ENCODE data around the gene TBC1D25. TPM values are rescaled to one million over a fixed set of nuclear protein-coding genes. Genes with fewer than 3 reads are reported as not detected.
A peak's percentile ranks its signal among the peaks of the same experiment; 100 is the strongest.

TBC1D25 gene
- total and polyA plus RNA-seq, 2 experiments from 2014 or later: 17.5 to 18.1 TPM

DNA sequence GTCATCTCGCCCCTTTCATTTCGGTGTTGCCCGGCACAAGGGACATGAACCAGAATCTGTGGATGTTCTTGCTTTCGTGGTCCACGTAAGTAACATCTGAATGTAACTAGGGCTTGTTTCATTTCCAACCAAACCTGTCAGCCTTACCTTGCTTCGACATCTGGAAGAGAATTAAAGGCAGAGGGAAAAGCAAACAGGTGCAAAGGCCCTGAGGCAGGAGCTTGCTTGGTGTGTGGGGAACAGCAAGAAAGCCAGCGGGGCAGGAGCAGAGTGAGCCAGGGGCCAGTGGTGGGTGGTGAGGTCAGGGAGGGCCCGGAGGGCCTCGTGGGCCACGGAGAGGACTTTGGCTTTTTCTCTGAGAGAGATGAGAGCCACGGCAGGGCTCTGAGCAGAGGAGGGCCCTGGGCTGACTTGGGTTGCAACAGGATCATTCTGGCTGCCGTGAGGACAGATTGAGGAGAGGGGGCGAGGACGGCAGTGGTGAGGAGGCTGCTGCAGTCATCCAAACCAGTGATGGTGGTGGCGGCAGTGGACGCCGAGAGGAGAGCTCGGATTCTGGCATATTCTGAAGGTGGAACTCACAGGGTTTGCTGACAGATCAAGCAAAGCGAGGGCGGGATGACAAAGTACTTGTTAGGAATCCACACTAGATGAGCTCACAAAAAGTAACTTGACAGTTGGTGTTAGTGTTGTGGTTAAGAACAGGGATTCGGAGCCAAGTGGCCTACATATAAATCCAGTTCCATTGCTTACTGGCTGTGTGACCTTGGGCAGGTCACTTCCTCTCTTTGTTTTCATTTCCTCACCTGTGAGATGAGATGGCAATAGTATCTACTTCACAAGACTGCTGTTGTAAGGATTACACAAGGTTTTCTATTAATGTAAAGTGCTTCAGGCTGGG is 50.9 kb downstream of the TBC1D25 start:
- DNase-seq (ENCODE audit: low read depth in 1 of 2, low spot score in 1 of 2): peak in 1 of 2 donors; percentile 55
- Histone ChIP-seq H3K4me1 (ENCODE audit: low read depth) (no peaks in the 10 kb centered on the region), H3K4me3 (no peak overlapping the region), H3K36me3 (no peaks in the 10 kb centered on the region), H3K27me3 (no peaks in the 10 kb centered on the region), H3K9me3 (ENCODE audit: low read depth) (no peaks in the 10 kb centered on the region), H3K27ac (no peak overlapping the region)
- TF ChIP-seq, protein P1, sequence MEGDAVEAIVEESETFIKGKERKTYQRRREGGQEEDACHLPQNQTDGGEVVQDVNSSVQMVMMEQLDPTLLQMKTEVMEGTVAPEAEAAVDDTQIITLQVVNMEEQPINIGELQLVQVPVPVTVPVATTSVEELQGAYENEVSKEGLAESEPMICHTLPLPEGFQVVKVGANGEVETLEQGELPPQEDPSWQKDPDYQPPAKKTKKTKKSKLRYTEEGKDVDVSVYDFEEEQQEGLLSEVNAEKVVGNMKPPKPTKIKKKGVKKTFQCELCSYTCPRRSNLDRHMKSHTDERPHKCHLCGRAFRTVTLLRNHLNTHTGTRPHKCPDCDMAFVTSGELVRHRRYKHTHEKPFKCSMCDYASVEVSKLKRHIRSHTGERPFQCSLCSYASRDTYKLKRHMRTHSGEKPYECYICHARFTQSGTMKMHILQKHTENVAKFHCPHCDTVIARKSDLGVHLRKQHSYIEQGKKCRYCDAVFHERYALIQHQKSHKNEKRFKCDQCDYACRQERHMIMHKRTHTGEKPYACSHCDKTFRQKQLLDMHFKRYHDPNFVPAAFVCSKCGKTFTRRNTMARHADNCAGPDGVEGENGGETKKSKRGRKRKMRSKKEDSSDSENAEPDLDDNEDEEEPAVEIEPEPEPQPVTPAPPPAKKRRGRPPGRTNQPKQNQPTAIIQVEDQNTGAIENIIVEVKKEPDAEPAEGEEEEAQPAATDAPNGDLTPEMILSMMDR (IDR thresholded peaks at IDR 0.05; ENCODE audit: low read depth, low read length): no peak

DNA sequence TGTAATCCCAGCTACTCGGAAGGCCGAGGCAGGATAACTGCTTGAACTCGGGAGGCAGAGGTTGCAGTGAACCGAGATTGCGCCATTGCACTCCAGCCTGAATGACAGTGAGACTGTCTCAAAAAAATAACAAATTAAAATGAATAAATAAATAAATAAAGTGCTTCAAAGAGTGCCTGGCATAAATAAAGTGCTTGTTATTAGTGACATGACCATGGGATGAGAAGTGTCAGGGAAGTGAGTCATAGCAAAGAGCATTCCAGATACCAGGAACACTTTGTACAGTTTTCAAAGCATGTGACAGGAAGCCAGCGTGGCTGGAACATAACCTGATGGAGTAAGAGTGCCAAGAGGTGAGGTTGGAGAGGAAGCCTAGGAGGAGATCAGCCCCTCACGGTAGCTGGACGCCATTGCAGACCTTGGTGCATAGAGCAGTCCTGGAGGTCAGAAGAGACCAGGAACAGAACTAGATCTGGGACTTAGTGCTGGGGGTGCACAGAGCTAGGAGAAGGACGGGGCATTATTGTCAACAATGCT is 51.8 kb downstream of the TBC1D25 start:
- no peak overlapping the region for H3K27ac ChIP-seq
- H3K36me3 ChIP-seq: no peaks in the 10 kb centered on the region
- no peak overlapping the region for H3K4me3 ChIP-seq
- no peaks in the 10 kb centered on the region for H3K4me1 ChIP-seq (ENCODE audit: low read depth)
- TF ChIP-seq, protein P1 (IDR thresholded peaks at IDR 0.05; ENCODE audit: low read depth, low read length): peak; percentile 42
- DNase-seq (ENCODE audit: low read depth in 1 of 2, low spot score in 1 of 2): peak in 1 of 2 donors; percentile 90
- no peaks in the 10 kb centered on the region for H3K27me3 ChIP-seq
- H3K9me3 ChIP-seq (ENCODE audit: low read depth): no peaks in the 10 kb centered on the region

DNA sequence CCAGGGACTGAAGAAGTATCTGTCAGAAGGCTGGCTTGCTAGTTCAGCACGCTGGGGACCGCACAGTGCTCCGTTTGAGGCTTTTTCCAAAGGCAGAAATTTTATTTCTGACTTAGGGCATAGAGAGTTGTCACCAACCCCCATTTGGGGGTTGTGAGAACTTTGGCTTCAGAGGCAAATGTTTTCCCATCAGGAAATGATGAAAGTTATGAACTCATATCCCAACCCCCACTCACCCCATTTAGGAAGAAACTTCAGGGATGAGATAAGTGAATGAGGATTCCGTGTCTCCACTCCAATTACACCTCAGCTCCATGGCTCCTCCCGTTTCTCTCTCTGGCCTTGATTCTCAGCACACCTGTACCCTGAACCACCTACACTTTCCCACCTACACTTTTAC is 53.5 kb downstream of the TBC1D25 start:
- Histone ChIP-seq H3K27ac (no peak overlapping the region), H3K9me3 (ENCODE audit: low read depth) (no peaks in the 10 kb centered on the region), H3K4me1 (ENCODE audit: low read depth) (no peaks in the 10 kb centered on the region), H3K27me3 (no peaks in the 10 kb centered on the region), H3K4me3 (no peak overlapping the region), H3K36me3 (no peaks in the 10 kb centered on the region)
- TF ChIP-seq, protein P1 (IDR thresholded peaks at IDR 0.05; ENCODE audit: low read depth, low read length): no peak
- DNase-seq (ENCODE audit: low read depth in 1 of 2, low spot score in 1 of 2): peak in 1 of 2 donors; percentile 76

DNA sequence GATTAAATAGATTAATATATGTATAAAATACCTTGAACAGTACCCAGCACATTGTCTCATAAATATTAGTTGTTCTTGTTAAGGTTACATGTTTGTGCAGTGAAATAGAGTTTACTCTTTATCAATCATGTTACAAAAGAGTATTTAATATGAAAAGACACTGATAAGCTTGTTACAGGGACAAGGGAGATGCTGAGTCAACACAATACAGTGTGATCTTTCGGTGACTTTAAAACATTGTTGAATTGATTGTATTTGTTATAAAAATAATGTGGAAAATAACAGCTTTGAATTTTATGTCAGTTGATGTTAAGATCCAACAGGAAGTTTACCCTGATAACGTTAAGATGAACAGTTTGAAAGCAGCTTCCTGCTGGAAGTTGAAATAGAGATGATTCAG is 56.4 kb downstream of the TBC1D25 start:
- Histone ChIP-seq H3K9me3 (ENCODE audit: low read depth) (no peaks in the 10 kb centered on the region), H3K4me3 (no peak overlapping the region), H3K36me3 (no peaks in the 10 kb centered on the region), H3K27me3 (no peaks in the 10 kb centered on the region), H3K4me1 (ENCODE audit: low read depth) (no peaks in the 10 kb centered on the region), H3K27ac (no peak overlapping the region)
- DNase-seq (ENCODE audit: low read depth in 1 of 2, low spot score in 1 of 2): no peak
- TF ChIP-seq, protein P1 (IDR thresholded peaks at IDR 0.05; ENCODE audit: low read depth, low read length): no peak

DNA sequence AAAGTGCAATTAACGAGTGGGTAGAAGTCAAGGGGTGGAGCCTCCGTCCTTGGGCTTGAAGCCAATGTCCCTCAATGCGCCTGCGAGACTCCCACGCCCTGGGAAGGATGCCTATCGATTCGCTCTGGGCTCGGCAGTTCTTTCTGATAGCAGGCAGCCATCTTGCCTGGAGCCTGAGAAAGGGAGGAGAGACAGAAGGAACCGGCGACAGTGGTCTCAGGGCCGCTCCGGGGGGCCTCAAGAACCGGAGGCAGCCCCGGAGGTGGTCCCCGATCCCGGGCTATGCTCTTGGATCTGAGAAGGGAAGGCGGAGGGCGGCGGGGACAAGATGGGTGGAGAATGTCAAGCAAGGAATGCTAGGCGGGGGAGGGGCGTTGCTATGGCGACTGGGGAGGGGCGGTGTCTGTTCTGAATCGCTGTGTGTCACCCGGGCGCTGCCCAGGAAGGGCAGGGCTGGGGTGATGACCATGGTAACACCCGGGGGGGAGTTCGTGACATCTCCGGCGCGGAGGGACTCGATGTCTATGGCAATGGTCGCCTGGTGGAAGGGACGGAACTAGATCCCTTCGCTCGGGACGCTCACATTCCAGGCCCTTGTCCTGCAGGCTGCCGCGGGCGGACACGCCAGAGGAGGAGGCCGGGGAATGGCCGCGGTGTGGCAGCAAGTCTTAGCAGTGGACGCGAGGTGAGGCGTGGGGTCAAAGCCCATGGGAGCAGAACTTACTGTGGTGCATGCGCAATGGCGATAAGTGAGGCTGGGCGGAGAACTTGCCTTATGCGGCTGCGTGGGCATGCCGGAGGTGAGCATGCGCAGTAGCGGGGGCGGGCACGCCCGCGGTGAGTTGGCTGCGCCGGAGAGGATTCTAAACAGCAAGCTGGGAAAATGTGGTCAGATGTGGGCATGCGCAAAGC is 58.1 kb downstream of the TBC1D25 start, which contains the start of gene WDR13:
Gene WDR13 (plus strand): TSS at position 140 of the 912 bp plus-strand sequence. CDS start 505 bp downstream, at position 645.
- peak; percentile 88 to 98 for DNase-seq (ENCODE audit: low read depth in 1 of 2, low spot score in 1 of 2)
- TF ChIP-seq, protein P1 (IDR thresholded peaks at IDR 0.05; ENCODE audit: low read depth, low read length): no peak
- Histone ChIP-seq H3K4me3 (peak within 1 kb of the TSS; percentile 68), H3K27ac (peak within 1 kb of the TSS; percentile 99), H3K36me3 (no peaks in the 10 kb centered on the region), H3K4me1 (ENCODE audit: low read depth) (no peaks in the 10 kb centered on the region), H3K27me3 (no peaks in the 10 kb centered on the region), H3K9me3 (ENCODE audit: low read depth) (no peaks in the 10 kb centered on the region)
